Measurements from ENCODE around the gene TANC1. TPM values are rescaled to one million over a fixed set of nuclear protein-coding genes. Genes with fewer than 3 reads are reported as not detected.

The TANC1 gene
- polyA plus RNA-seq (2012; ENCODE audit: missing spikeins), result 7.3 TPM

DNA sequence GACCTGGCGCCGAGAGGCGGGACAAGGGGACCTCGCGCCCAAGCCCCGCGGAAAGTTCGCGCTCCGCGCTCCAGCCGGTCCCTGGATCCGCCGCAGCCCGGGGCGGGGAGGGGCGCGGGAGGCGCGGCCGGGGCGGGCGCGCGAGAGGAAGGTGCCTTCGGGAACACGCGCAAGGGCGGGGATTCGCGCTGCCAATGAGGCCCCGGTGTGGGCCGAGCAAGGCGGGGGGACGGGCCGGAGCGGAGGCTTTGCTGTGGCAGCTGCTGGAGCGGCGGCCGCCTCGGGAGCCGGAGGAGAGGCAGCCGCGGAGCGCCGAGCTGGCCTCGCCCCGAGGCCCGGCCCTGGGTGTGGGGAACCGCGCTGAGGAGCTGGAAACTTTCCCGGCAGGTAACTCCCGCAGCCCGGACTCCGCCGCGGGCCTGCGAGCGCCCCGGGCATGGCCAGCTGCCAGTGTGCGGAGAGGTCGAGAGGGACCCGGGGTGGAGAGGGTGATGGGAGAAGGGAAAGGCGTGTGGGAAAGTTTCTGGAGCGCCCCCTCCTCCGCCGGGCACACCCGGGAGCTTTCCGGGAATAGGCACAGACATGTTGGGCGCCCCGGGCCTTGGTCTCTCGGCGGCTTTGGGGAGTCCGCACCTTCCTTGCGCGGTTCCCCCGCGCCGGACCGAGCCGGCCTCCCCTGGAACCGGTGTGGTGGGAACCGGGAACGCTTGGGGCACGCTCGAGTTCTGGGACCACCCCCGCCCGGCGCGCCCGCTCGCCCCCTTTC, at the start of gene TANC1:
TSS of gene TANC1 (plus strand) at position 245 of the 766 bp plus-strand sequence. CDS start 97,271 bp downstream, outside the sequence.
- peak; percentile 71; the same call in 1 of the 2 replicates for TF ChIP-seq TAF1 (IDR thresholded peaks at IDR 0.05; ENCODE audit: borderline replicate concordance, low read depth, low read length)
- peak; percentile 64 for TF ChIP-seq POLR2AphosphoS5 (IDR thresholded peaks at IDR 0.05; ENCODE audit: low read depth, low read length)
- TF ChIP-seq POLR2A (IDR thresholded peaks at IDR 0.05; ENCODE audit: low read depth, low read length), result peak; percentile 87
- DNase-seq (ENCODE audit: insufficient read length), result peak; percentile 77
- FAIRE-seq, result peak; percentile 85

DNA sequence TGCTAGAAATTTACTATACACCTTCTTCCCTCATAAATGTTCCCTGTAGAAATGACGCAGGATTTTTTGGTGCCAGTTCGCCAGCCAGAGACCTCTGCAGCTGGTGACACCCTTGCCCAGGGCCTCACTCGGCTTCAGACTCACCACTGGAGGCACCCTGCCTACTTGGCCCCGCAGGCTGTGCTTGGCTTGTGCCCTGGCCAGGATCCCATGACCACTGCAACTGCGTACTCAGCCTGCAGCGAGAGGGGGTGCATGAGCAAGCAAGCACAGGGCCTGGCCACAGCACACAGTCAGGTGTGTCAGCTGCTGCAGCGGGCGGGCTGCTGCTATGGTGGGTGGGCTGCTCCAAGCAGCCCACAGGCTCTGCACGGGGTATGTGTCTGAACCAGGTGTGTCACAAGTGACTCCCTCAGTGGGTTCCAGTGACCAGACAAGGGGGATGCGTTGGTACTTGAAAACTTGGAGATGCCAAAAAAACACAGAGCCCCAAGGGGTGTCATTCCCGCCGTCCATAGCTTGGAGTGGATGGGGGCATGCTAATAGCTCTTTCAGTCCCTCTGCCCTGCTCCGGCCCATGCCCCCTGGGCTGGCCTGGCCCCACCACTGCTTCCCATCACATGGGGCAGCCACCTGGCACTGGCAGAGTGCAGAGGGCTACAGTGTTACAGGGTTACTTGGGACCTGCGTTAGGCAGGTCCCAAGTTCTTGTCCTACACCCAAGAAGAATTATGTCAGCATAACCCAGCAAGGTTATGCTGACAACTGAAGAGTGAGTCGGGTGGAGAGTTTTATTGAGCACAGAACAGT, 46.6 kb upstream of the TANC1 start:
- DNase-seq (ENCODE audit: insufficient read length) (no peak), FAIRE-seq (no peak)
- TF ChIP-seq TAF1 (IDR thresholded peaks at IDR 0.05; ENCODE audit: borderline replicate concordance, low read depth, low read length) (no peak), POLR2A (IDR thresholded peaks at IDR 0.05; ENCODE audit: low read depth, low read length) (no peak), POLR2AphosphoS5 (IDR thresholded peaks at IDR 0.05; ENCODE audit: low read depth, low read length) (no peak)

DNA sequence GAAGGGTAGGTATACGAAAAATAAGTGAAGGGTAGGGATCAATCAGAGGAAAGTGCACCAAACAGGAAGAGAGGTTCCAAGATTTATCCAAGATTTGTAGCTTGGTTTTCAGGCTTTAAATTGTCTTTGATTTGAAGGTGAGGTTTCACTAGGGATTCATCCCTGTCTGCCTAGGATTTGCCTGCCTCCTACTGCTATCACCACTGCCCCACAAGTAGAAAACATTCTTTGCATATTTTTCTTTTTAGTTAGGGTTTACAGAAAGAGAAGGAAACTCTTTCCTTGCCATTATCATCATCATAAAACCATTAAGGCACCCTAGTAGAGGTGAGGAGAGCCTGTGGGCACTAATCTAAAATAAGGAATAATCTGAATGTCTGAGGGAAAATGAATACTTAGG, 45.8 kb upstream of the TANC1 start:
- FAIRE-seq, result no peak
- TF ChIP-seq POLR2AphosphoS5 (IDR thresholded peaks at IDR 0.05; ENCODE audit: low read depth, low read length), result no peak
- no peak for TF ChIP-seq POLR2A (IDR thresholded peaks at IDR 0.05; ENCODE audit: low read depth, low read length)
- no peak for TF ChIP-seq TAF1 (IDR thresholded peaks at IDR 0.05; ENCODE audit: borderline replicate concordance, low read depth, low read length)
- no peak for DNase-seq (ENCODE audit: insufficient read length)

DNA sequence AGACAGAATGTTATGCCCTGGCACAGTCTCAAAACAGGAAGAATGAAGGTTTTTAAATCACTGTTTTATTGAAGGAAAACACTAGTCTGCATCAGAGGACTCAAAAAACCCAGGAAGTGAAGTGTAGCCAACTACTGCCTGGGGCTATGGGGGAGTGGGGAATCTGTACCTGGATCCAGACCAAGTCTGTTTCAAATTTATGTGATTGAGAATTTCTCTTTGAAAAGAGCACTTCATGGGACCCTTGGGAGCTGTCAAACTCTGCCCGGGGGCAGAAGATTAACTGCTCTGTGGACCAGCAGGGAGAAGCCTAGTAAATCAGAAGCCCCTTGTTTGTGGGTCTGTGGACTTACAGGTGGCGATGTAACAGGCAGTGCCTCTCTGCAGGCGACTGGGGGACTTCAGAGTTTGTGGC, 45.3 kb upstream of the TANC1 start:
- no peak for DNase-seq (ENCODE audit: insufficient read length)
- TF ChIP-seq POLR2AphosphoS5 (IDR thresholded peaks at IDR 0.05; ENCODE audit: low read depth, low read length) (no peak), POLR2A (IDR thresholded peaks at IDR 0.05; ENCODE audit: low read depth, low read length) (no peak), TAF1 (IDR thresholded peaks at IDR 0.05; ENCODE audit: borderline replicate concordance, low read depth, low read length) (no peak)
- no peak for FAIRE-seq

DNA sequence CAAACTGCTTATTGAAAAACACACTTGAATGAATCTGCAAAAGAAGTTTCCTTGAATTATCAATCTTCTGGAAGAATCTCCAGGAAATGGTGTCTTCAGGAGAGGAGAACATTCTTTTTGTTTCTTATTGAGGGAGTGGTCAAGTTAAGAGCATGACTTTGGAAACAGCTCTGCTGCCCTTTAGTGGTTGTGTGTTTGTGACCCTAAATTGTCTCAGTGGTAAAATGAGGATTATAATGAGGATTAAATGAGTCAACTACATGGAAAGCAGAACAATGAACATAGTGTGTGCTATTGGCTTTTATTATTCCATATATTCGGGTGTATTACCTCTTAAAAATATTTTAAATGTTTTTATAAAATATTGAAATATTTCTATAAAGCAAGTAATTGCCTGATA, 44.8 kb upstream of the TANC1 start:
- TF ChIP-seq POLR2AphosphoS5 (IDR thresholded peaks at IDR 0.05; ENCODE audit: low read depth, low read length), result no peak
- no peak for TF ChIP-seq TAF1 (IDR thresholded peaks at IDR 0.05; ENCODE audit: borderline replicate concordance, low read depth, low read length)
- no peak for TF ChIP-seq POLR2A (IDR thresholded peaks at IDR 0.05; ENCODE audit: low read depth, low read length)
- FAIRE-seq (no peak), DNase-seq (ENCODE audit: insufficient read length) (no peak)

DNA sequence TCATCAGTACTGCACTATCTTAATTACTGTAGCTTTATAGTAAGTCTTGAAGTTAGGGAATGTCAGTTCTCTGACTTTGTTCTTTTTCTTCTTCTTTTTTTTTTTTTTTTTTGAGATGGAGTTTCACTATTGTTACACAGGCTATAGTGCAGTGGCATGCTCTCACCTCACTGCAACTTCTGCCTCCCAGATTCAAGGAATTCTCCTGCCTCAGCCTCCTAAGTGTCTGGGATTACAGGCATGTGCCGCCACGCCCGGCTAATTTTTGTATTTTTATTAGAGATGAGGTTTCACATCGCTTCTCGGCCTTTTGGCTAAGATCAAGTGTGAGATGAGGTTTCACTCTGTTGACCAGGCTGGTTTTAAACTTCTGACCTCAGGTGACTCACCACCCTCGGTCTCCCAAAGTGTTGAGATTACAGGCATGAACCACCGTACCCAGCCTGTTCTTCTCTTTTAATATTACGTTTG, 41.9 kb upstream of the TANC1 start:
- FAIRE-seq (no peak), DNase-seq (ENCODE audit: insufficient read length) (no peak)
- TF ChIP-seq TAF1 (IDR thresholded peaks at IDR 0.05; ENCODE audit: borderline replicate concordance, low read depth, low read length) (no peak), POLR2A (IDR thresholded peaks at IDR 0.05; ENCODE audit: low read depth, low read length) (no peak), POLR2AphosphoS5 (IDR thresholded peaks at IDR 0.05; ENCODE audit: low read depth, low read length) (no peak)

DNA sequence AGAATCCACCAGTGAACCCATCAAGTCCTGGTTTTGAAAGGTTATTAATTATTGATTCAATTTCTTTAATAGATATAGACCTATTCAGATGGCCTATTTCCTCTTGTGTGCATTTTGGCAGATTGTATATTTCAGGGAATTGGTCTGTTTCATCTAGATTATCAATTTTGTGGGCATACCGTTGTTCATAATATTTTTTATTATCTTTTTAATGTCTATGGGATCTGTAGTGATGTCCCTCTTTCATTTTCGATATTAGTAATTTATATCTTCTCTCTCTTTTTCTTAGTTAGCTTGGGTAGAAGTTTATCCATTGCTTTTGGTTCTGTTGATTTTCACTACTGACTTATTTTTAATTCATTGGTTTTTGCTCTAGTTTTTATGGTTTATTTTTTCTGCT, 39.9 kb upstream of the TANC1 start:
- DNase-seq (ENCODE audit: insufficient read length), result no peak
- no peak for FAIRE-seq
- TF ChIP-seq TAF1 (IDR thresholded peaks at IDR 0.05; ENCODE audit: borderline replicate concordance, low read depth, low read length) (no peak), POLR2A (IDR thresholded peaks at IDR 0.05; ENCODE audit: low read depth, low read length) (no peak), POLR2AphosphoS5 (IDR thresholded peaks at IDR 0.05; ENCODE audit: low read depth, low read length) (no peak)

DNA sequence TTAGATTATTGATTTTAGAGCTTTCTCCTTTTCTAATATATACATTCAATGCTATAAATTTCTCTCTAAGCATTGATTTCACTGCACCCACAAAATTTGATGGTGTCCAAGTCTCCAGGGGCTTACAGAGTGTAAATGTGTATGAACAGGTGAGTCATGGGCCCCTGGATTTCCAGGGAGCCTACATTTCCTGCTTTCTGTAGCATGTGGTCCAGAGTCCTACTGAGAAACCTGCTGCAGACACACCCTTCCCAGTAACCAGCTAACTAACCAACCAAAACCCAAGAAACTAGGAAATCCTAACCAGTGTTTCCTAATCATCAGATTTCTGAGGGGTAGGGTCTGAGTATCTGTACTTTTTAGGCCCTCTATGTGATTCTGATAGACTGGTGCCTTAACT, 39.5 kb upstream of the TANC1 start:
- FAIRE-seq, result no peak
- DNase-seq (ENCODE audit: insufficient read length), result no peak

DNA sequence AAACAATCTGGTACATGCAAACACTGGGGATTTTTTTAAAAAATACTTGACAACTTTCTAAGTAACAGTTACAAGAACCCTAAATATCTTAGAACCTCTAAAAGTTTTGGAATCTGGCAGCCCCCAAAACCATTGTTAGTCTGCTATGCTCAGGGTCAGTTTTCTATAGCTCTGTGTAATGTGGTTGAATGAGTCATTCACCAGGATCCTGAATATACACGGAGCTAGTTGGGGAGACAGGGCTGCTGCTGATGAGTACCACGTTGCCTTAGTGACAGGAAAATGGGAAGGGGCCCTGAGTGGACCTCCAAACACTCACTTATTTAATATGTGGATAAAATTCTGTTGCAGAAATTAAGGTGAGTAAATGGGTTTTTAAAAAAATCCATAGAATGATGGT, 36.9 kb upstream of the TANC1 start:
- DNase-seq (ENCODE audit: insufficient read length) (no peak), FAIRE-seq (no peak)

More for the DNA sequence above, 39.5 kb upstream of the TANC1 start:
- no peak for TF ChIP-seq POLR2A (IDR thresholded peaks at IDR 0.05; ENCODE audit: low read depth, low read length)
- no peak for TF ChIP-seq POLR2AphosphoS5 (IDR thresholded peaks at IDR 0.05; ENCODE audit: low read depth, low read length)
- TF ChIP-seq TAF1 (IDR thresholded peaks at IDR 0.05; ENCODE audit: borderline replicate concordance, low read depth, low read length), result no peak

DNA sequence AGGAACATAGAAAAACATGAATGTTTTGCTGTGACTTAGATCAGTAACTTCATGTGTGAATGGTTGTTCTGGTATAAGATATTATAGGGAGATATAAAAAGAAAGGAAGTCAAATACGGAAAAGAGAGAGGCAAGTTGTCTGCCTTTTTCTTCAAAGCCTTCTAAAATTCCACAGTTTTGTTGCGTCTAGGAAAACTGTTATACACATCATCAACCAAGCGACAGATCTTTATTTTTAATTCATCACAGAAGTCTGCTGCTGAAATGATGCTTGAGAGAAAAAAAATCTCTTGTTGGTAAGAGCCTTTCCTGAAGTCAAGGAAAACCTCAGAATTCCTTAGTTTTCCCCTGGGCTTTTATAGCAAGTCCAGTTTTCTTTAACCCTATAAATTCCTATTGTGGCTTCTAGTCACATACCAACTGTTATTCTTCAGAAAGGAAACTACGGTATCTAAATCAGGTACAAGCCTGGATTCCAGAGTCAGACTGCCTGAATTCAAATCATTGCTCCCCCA, 36.3 kb upstream of the TANC1 start:
- no peak for DNase-seq (ENCODE audit: insufficient read length)
- FAIRE-seq, result no peak
- TF ChIP-seq TAF1 (IDR thresholded peaks at IDR 0.05; ENCODE audit: borderline replicate concordance, low read depth, low read length) (no peak), POLR2AphosphoS5 (IDR thresholded peaks at IDR 0.05; ENCODE audit: low read depth, low read length) (no peak), POLR2A (IDR thresholded peaks at IDR 0.05; ENCODE audit: low read depth, low read length) (no peak)

More for the DNA sequence above, 36.9 kb upstream of the TANC1 start:
- TF ChIP-seq POLR2A (IDR thresholded peaks at IDR 0.05; ENCODE audit: low read depth, low read length) (no peak), TAF1 (IDR thresholded peaks at IDR 0.05; ENCODE audit: borderline replicate concordance, low read depth, low read length) (no peak), POLR2AphosphoS5 (IDR thresholded peaks at IDR 0.05; ENCODE audit: low read depth, low read length) (no peak)

DNA sequence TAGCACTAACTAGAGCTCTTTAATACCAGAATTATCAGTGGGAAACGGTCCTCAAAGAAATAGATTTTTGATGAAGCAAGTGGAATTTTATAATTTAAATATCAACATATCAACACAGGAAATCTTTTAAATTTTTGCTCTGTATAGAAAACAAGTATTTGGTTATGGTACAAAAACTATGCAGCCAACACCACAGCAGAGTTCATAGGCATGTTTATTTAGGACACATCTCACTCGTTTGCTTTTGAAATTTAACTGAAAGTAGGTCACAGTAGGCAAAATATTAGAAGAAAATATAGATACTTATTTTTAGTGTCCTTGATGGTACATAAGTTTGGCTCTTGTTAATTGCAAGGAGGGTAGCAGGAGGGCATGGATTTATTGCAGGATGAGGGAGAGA, 34.3 kb upstream of the TANC1 start:
- DNase-seq (ENCODE audit: insufficient read length) (no peak), FAIRE-seq (no peak)

More for the DNA sequence above, 34.3 kb upstream of the TANC1 start:
- TF ChIP-seq POLR2AphosphoS5 (IDR thresholded peaks at IDR 0.05; ENCODE audit: low read depth, low read length) (no peak), POLR2A (IDR thresholded peaks at IDR 0.05; ENCODE audit: low read depth, low read length) (no peak)

Measured in GM12892 (cell line).